Inferior parietal cortex (tissue), 1 donor: Measurements from ENCODE around the gene PPP1R14C.
"Not testable (repeated sequence)": the region's sequence is repeated elsewhere in the genome, so short reads cannot be mapped to it uniquely, and the experiment has no call there.

Source experiments
- DNase-seq: peaks from one replicate; pipeline ENCODE4 v3.0.0-alpha.2; 2016; ENCODE audit errors: extremely low spot score

PPP1R14C gene, protein sequence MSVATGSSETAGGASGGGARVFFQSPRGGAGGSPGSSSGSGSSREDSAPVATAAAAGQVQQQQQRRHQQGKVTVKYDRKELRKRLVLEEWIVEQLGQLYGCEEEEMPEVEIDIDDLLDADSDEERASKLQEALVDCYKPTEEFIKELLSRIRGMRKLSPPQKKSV

DNA sequence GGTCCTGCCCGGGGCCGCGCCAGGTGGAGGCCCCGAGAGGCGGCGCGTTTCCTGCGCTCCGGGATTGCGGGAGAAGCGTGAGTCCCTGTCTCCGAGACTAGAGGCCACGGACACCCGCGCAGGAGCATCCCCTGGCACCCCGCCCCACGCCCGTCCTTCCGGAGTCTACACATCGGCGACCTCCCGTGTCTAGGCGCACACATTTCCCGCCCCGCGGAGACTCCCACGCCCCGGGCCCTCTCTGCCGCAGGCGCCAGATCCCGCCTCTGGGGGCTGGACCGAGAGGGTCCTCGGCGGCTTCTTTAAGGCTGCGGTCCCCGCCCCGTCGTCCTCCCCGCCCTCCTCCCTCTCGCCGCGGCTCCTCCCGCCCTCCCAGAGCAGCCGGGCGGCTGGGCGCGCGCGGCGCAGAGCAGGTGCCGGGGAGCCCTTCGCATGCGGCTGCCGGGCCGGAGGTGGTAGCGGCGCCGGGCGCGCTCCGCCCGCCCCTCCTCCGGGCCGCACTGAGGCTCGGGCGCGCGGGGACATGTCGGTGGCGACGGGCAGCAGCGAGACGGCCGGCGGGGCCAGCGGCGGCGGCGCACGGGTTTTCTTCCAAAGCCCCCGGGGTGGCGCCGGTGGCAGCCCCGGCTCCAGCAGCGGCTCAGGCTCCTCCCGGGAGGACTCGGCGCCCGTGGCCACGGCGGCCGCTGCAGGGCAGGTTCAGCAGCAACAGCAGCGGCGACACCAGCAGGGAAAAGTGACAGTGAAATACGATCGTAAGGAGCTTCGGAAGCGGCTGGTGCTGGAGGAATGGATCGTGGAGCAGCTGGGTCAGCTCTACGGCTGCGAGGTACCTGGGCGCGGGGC lies at the start of gene PPP1R14C:
Gene PPP1R14C (plus strand): TSS at position 375 of the 846 bp plus-strand sequence. CDS start 149 bp downstream, at position 524.
- peak; percentile 23 for DNase-seq

GRCh38 chr6:150093397-150093796 lies 49.4 kb upstream of the PPP1R14C start:
- DNase-seq, result no peak

GRCh38 chr6:150098155-150098554 lies 44.7 kb upstream of the PPP1R14C start:
- DNase-seq, result no peak

DNA sequence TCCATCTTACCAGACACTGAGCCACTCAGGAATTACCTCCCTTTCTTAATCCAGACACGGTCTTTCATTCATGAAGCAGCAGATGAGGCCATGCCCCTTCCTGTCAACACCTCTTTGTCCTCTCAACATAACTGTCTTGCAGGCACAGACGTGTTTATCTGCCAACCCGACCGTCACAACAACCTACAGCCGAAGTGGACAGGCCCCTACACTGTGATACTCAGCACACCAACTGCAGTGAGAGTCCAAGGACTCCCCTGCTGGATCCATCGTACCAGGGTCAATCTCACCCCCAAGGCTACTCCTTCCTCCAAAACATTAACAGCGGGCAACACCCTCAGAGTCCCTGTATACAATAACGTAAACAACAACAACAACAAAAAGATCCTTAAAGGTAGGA lies 43.3 kb upstream of the PPP1R14C start:
- no peak for DNase-seq

- no peak for DNase-seq
These were observed 42.9 kb upstream of the PPP1R14C start for GRCh38 chr6:150099953-150100352.

GRCh38 chr6:150100745-150101144 lies 42.1 kb upstream of the PPP1R14C start:
- DNase-seq, result no peak

- DNase-seq, result no peak
These were observed 40.0 kb upstream of the PPP1R14C start for GRCh38 chr6:150102750-150103270.

- DNase-seq, result no peak
These were observed 30.6 kb upstream of the PPP1R14C start for GRCh38 chr6:150112233-150112632.

GRCh38 chr6:150115769-150116168 lies 27.1 kb upstream of the PPP1R14C start:
- no peak for DNase-seq

GRCh38 chr6:150116200-150116800 lies 26.5 kb upstream of the PPP1R14C start:
- DNase-seq, result no peak

- no peak for DNase-seq
These were observed 24.6 kb upstream of the PPP1R14C start for GRCh38 chr6:150118203-150118602.

DNA sequence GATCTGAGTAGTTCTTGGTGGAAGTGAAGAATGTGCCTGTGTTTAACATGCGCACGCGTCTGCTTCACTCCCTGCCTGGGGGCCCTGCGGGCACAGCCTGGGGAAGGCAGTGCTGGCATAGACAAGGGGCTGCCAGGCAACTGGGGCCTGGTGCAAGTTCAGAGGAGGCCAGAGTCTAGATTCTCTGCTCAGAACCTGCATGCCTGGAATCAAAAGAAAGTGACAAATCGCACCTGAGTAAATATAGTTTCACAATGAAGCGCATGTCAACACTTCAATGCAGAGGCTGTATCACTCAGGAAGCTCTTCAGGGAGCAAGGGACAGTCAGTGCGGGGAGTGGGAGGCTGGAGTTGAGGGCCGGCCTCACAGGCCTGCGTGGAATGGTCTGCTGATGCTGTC lies 24.2 kb upstream of the PPP1R14C start:
- no peak for DNase-seq

- no peak for DNase-seq
These were observed 23.7 kb upstream of the PPP1R14C start for GRCh38 chr6:150119173-150119572.

DNA sequence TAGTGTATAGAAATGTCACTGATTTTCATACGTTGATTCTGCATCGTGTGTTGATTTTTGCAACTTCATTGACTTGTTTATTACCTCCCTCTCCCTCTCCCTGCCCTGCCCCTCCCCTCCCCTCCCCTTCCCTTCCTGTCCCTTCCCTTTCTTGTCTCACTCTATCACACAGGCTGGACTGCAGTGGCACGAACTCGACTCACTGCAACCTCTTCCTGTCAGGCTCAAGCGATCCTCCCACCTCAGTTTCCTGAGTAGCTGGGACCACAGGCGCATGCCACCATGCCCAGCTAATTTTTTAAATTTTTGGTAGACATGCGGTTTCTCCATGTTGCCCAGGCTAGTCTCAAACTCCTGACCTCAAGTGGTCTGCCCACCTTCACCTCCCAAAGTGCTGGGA lies 19.2 kb upstream of the PPP1R14C start:
- DNase-seq, result no peak

- DNase-seq, result no peak
These were observed 18.6 kb upstream of the PPP1R14C start for GRCh38 chr6:150124235-150124634.

GRCh38 chr6:150126641-150127291 lies 16.1 kb upstream of the PPP1R14C start:
- no peak for DNase-seq

DNA sequence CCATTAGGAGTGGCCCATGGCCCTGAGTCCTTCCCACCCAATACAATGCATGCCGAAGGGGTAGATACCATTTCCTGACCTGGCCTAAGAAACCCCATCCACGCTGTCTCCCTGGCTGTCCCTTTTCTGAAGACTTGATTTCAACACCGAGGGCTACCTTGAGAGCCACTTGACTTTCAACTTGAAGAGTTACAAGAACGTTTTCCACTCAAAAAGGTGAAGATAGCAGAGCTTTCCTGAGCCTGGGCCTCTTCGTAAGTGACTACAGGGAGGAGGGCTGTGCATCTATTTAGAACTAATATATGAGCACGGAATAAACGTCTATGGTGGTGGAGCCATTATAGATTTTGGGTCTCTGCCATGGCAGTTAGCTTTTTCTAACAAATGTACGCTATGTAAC lies 14.4 kb upstream of the PPP1R14C start:
- DNase-seq, result no peak

DNA sequence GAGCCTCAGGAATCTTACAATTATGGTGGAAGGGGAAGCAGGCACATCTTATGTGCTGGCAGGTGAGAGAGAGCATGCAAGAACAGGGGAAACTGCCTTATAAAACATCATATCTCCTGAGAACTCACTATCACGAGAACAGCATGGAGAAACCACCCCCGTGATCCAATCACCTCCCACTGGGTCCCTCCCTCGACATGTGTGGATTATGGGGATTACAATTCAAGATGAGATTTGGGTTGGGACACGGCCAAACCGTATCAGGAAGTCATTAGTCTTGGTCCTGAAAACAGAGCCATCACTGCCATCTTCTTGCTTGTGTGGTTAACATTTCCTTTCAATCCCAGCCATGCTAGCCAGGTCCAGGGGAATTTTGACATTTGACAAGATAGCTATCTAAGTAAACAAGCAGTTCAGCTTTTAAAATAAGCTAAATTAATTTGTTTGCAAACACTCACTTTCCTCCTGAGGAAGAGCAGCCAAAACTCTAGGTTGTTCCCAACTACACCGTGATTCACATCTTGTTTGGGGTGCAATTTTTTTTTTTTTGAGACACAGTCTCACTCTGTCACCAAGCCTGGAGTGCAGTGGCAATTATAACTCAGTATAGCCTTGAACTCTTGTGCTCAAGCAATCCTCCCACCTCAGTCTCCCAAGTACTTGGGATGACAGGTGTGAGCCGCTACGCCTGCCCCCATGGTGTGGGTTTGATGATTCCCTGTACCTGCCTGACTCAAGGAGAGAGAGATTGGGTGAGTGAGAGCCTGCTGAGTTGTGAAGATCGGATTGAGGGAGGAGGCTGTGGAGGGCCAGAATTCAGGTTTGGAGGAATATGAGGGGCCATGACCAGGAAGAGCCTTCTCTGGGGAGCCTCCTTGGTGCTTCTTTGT lies 13.0 kb upstream of the PPP1R14C start:
- no peak for DNase-seq

- no peak for DNase-seq
These were observed 9.2 kb upstream of the PPP1R14C start for GRCh38 chr6:150133686-150134085.

GRCh38 chr6:150134280-150134920 lies 8.4 kb upstream of the PPP1R14C start:
- DNase-seq, result no peak

- DNase-seq, result not testable (repeated sequence)
These were observed 5.1 kb upstream of the PPP1R14C start for GRCh38 chr6:150137711-150138110.
